GM12892 (cell line): ENCODE measurements around the gene PLEKHH2.
"Not testable (repeated sequence)": the region's sequence is repeated elsewhere in the genome, so short reads cannot be mapped to it uniquely, and the experiment has no call there.

ENCODE experiments used
- DNase-seq: peaks from one replicate; pipeline ENCODE4 v3.0.0; 2011; ENCODE audit not compliant: insufficient read length
- FAIRE-seq: peaks from 2 replicates; lab custom pipeline; 2011; peaks lifted over from hg19 to GRCh38; lab: Jason Lieb, UNC
- POLR2A ChIP-seq: IDR thresholded peaks from 2 replicates; pipeline ENCODE4 v1.6.1; 2011; ENCODE audit warnings: low read depth, low read length, control low read depth
- POLR2AphosphoS5 ChIP-seq: IDR thresholded peaks from 2 replicates; pipeline ENCODE4 v1.6.1; 2011; ENCODE audit warnings: low read depth, low read length, control low read depth
- TAF1 ChIP-seq: IDR thresholded peaks from 2 replicates; pipeline ENCODE4 v1.6.1; 2011; ENCODE audit warnings: low read depth, mild to moderate bottlenecking, control low read depth, low read length, borderline replicate concordance

The PLEKHH2 gene

GRCh38 chr2:43707255-43708015 lies 70.4 kb downstream of the PLEKHH2 start:
- DNase-seq (no peak), FAIRE-seq (no peak)
- TF ChIP-seq POLR2AphosphoS5 (no peak), TAF1 (no peak), POLR2A (no peak)

- no peak for FAIRE-seq
- DNase-seq, result no peak
- no peak for TF ChIP-seq POLR2A
- no peak for TF ChIP-seq POLR2AphosphoS5
- no peak for TF ChIP-seq TAF1
Observed at GRCh38 chr2:43708178-43708577, 71.1 kb downstream of the PLEKHH2 start.

- no peak for TF ChIP-seq TAF1
- TF ChIP-seq POLR2AphosphoS5, result no peak
- no peak for TF ChIP-seq POLR2A
- DNase-seq, result no peak
- FAIRE-seq, result no peak
Observed at GRCh38 chr2:43708891-43709290, 71.8 kb downstream of the PLEKHH2 start.

- FAIRE-seq (no peak), DNase-seq (no peak)
- no peak for TF ChIP-seq TAF1
- no peak for TF ChIP-seq POLR2AphosphoS5
- TF ChIP-seq POLR2A, result no peak
Observed at GRCh38 chr2:43710866-43711265, 73.8 kb downstream of the PLEKHH2 start.

GRCh38 chr2:43714164-43714563 lies 77.1 kb downstream of the PLEKHH2 start:
- DNase-seq (no peak), FAIRE-seq (no peak)
- TF ChIP-seq POLR2A (no peak), TAF1 (no peak), POLR2AphosphoS5 (no peak)

- no peak for FAIRE-seq
- TF ChIP-seq POLR2AphosphoS5 (no peak), TAF1 (no peak), POLR2A (no peak)
- DNase-seq, result no peak
Observed at GRCh38 chr2:43715300-43716098, 78.4 kb downstream of the PLEKHH2 start.

GRCh38 chr2:43717322-43717721 lies 80.3 kb downstream of the PLEKHH2 start:
- no peak for DNase-seq
- FAIRE-seq, result no peak
- no peak for TF ChIP-seq POLR2A
- no peak for TF ChIP-seq POLR2AphosphoS5
- TF ChIP-seq TAF1, result no peak

- FAIRE-seq (no peak), DNase-seq (no peak)
- no peak for TF ChIP-seq TAF1
- TF ChIP-seq POLR2A, result no peak
- TF ChIP-seq POLR2AphosphoS5, result no peak
Observed at GRCh38 chr2:43718530-43719124, 81.6 kb downstream of the PLEKHH2 start.

- FAIRE-seq (no peak), DNase-seq (no peak)
Observed at GRCh38 chr2:43724728-43725526, 87.9 kb downstream of the PLEKHH2 start.

GRCh38 chr2:43725711-43726246 lies 88.7 kb downstream of the PLEKHH2 start:
- FAIRE-seq, result no peak
- DNase-seq, result no peak
- TF ChIP-seq POLR2AphosphoS5 (no peak), POLR2A (no peak), TAF1 (no peak)

More at GRCh38 chr2:43724728-43725526, 87.9 kb downstream of the PLEKHH2 start:
- TF ChIP-seq POLR2A (no peak), POLR2AphosphoS5 (no peak), TAF1 (no peak)

- not testable (repeated sequence) for DNase-seq
- peak; percentile 17 for FAIRE-seq
Observed at GRCh38 chr2:43726961-43727633, 90.0 kb downstream of the PLEKHH2 start.
